Measurements from ENCODE around the gene ANKRD33B.

- TF ChIP-seq, protein P1, sequence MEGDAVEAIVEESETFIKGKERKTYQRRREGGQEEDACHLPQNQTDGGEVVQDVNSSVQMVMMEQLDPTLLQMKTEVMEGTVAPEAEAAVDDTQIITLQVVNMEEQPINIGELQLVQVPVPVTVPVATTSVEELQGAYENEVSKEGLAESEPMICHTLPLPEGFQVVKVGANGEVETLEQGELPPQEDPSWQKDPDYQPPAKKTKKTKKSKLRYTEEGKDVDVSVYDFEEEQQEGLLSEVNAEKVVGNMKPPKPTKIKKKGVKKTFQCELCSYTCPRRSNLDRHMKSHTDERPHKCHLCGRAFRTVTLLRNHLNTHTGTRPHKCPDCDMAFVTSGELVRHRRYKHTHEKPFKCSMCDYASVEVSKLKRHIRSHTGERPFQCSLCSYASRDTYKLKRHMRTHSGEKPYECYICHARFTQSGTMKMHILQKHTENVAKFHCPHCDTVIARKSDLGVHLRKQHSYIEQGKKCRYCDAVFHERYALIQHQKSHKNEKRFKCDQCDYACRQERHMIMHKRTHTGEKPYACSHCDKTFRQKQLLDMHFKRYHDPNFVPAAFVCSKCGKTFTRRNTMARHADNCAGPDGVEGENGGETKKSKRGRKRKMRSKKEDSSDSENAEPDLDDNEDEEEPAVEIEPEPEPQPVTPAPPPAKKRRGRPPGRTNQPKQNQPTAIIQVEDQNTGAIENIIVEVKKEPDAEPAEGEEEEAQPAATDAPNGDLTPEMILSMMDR (IDR thresholded peaks at IDR 0.05): no peak
- no peak for TF ChIP-seq POLR2A (IDR thresholded peaks at IDR 0.05)
Measured at GRCh38 chr5:10652606-10653005, 88.7 kb downstream of the ANKRD33B start.

Measured in esophagus squamous epithelium (tissue), 4 donors.